Measurements from ENCODE around the gene TOM1L2.

DNA sequence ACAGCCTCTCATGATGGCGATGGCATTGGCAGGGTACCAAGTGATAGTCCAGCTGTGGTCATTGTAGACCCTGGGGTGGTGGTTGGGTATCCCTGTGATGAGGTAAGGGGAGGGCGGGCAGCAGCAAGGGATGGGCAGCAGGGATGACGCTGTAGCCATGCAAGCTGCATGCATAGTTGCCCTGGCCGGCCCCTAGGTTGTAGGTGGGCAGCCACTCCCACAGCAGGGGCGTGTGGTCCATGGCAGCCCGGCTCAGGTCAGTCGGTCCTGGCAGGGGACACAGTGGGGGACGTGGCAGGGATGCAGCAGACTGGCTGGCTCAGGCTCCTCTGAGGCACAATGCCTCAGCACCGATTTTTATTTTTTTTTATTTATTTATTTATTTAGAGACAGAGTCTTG, 9.1 kb upstream of the TOM1L2 start:
- TF ChIP-seq, protein P1, sequence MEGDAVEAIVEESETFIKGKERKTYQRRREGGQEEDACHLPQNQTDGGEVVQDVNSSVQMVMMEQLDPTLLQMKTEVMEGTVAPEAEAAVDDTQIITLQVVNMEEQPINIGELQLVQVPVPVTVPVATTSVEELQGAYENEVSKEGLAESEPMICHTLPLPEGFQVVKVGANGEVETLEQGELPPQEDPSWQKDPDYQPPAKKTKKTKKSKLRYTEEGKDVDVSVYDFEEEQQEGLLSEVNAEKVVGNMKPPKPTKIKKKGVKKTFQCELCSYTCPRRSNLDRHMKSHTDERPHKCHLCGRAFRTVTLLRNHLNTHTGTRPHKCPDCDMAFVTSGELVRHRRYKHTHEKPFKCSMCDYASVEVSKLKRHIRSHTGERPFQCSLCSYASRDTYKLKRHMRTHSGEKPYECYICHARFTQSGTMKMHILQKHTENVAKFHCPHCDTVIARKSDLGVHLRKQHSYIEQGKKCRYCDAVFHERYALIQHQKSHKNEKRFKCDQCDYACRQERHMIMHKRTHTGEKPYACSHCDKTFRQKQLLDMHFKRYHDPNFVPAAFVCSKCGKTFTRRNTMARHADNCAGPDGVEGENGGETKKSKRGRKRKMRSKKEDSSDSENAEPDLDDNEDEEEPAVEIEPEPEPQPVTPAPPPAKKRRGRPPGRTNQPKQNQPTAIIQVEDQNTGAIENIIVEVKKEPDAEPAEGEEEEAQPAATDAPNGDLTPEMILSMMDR (IDR thresholded peaks at IDR 0.05), result no peak
- TF ChIP-seq POLR2A (IDR thresholded peaks at IDR 0.05), result no peak

All from heart left ventricle (tissue), 13 donors.